H9 (cell line): ENCODE data around the gene RRP12. TPM values are rescaled to one million over a fixed set of nuclear protein-coding genes. Genes with fewer than 3 reads are reported as not detected.

Source experiments
- DNase-seq: peaks from one replicate; pipeline ENCODE4 v3.0.0-alpha.2; 2017
- H2AFZ ChIP-seq: one replicate; pipeline ENCODE4 v1.6.1; 2013; ENCODE audit warnings: mild to moderate bottlenecking, low read length, control low read depth, moderate library complexity
- H2AK5ac ChIP-seq: 2 replicates; pipeline ENCODE4 v1.6.1; 2013; ENCODE audit warnings: low read length, control low read depth, mixed read lengths; ENCODE audit not compliant: insufficient read length
- H2BK120ac ChIP-seq: one replicate; pipeline ENCODE4 v1.6.1; 2013; ENCODE audit warnings: low read depth, mild to moderate bottlenecking, low read length, control low read depth, inconsistent platforms; ENCODE audit not compliant: poor library complexity, severe bottlenecking
- H2BK12ac ChIP-seq: 2 replicates; pipeline ENCODE4 v1.6.1; 2013; ENCODE audit warnings: low read length, control low read depth, mixed read lengths, low read depth; ENCODE audit not compliant: insufficient read length
- H2BK15ac ChIP-seq: 2 replicates; pipeline ENCODE4 v1.6.1; 2013; ENCODE audit warnings: low read depth, low read length, control low read depth
- H2BK20ac ChIP-seq: one replicate; pipeline ENCODE4 v1.6.1; 2013; ENCODE audit warnings: low read depth, mild to moderate bottlenecking, low read length, control low read depth, inconsistent platforms; ENCODE audit not compliant: poor library complexity, severe bottlenecking
- H2BK5ac ChIP-seq: 2 replicates; pipeline ENCODE4 v1.6.1; 2013; ENCODE audit warnings: low read length, control low read depth, mixed read lengths; ENCODE audit not compliant: insufficient read length
- H3K14ac ChIP-seq: 2 replicates; pipeline ENCODE4 v1.6.1; 2013; ENCODE audit warnings: low read length, control low read depth; ENCODE audit not compliant: insufficient read depth
- H3K18ac ChIP-seq: 2 replicates; pipeline ENCODE4 v1.6.1; 2013; ENCODE audit warnings: low read depth, mild to moderate bottlenecking, mixed read lengths, low read length, control low read depth; ENCODE audit not compliant: insufficient read length
- H3K23ac ChIP-seq: 2 replicates; pipeline ENCODE4 v1.6.1; 2013; ENCODE audit warnings: low read length, control low read depth, mixed read lengths, low read depth; ENCODE audit not compliant: insufficient read length
- H3K23me2 ChIP-seq: 2 replicates; pipeline ENCODE4 v1.6.1; 2013; ENCODE audit warnings: low read depth, mild to moderate bottlenecking, mixed read lengths, low read length, control low read depth; ENCODE audit not compliant: insufficient read length, poor library complexity, severe bottlenecking
- H3K27ac ChIP-seq: 2 replicates; pipeline ENCODE4 v1.5.1; 2013; ENCODE audit warnings: low read length, control low read depth, mixed read lengths, low read depth; ENCODE audit not compliant: insufficient read length
- H3K27me3 ChIP-seq: 2 replicates; pipeline ENCODE4 v1.6.1; 2013; ENCODE audit warnings: low read length, control low read depth, inconsistent platforms; ENCODE audit not compliant: insufficient read depth
- H3K4ac ChIP-seq: 2 replicates; pipeline ENCODE4 v1.6.1; 2013; ENCODE audit warnings: low read depth, mild to moderate bottlenecking, control low read depth, inconsistent platforms, low read length, moderate library complexity
- H3K4me1 ChIP-seq: 2 replicates; pipeline ENCODE4 v1.6.1; 2013; ENCODE audit warnings: low read length, control low read depth, inconsistent platforms; ENCODE audit not compliant: insufficient read depth
- H3K4me2 ChIP-seq: 2 replicates; pipeline ENCODE4 v1.6.1; 2013; ENCODE audit warnings: low read length, control low read depth, mixed read lengths; ENCODE audit not compliant: insufficient read length, insufficient read depth
- H3K56ac ChIP-seq: 2 replicates; pipeline ENCODE4 v1.6.1; 2013; ENCODE audit warnings: low read depth, mild to moderate bottlenecking, mixed read lengths, low read length, control low read depth; ENCODE audit not compliant: insufficient read length
- H3K79me1 ChIP-seq: 2 replicates; pipeline ENCODE4 v1.6.1; 2013; ENCODE audit warnings: low read depth, mild to moderate bottlenecking, moderate library complexity, low read length, control low read depth, inconsistent platforms; ENCODE audit not compliant: insufficient read depth, poor library complexity, severe bottlenecking
- H3K79me2 ChIP-seq: 2 replicates; pipeline ENCODE4 v1.6.1; 2013; ENCODE audit warnings: low read length, control low read depth, inconsistent platforms; ENCODE audit not compliant: insufficient read depth
- H3K9ac ChIP-seq: 2 replicates; pipeline ENCODE4 v1.6.1; 2013; ENCODE audit warnings: low read length, control low read depth, mixed read lengths; ENCODE audit not compliant: insufficient read length; ENCODE audit errors: extremely low read depth
- H3K9me3 ChIP-seq: one replicate; pipeline ENCODE4 v1.6.1; 2013; ENCODE audit warnings: low read depth, low read length, inconsistent platforms; ENCODE audit not compliant: control insufficient read depth
- H3T11ph ChIP-seq: one replicate; pipeline ENCODE4 v1.6.1; 2013; ENCODE audit warnings: mild to moderate bottlenecking, low read length, control low read depth, inconsistent platforms
- H4K20me1 ChIP-seq: one replicate; pipeline ENCODE4 v1.6.1; 2013; ENCODE audit not compliant: control insufficient read depth, insufficient read length, insufficient read depth
- H4K5ac ChIP-seq: 2 replicates; pipeline ENCODE4 v1.6.1; 2013; ENCODE audit warnings: low read depth, mild to moderate bottlenecking, mixed read lengths, low read length, control low read depth; ENCODE audit not compliant: insufficient read length
- H4K8ac ChIP-seq: replicated peaks from 2 replicates; pipeline ENCODE4 v1.6.1; 2013; ENCODE audit warnings: low read length, control low read depth, mixed read lengths, low read depth; ENCODE audit not compliant: insufficient read length
- H4K91ac ChIP-seq: 2 replicates; pipeline ENCODE4 v1.6.1; 2013; ENCODE audit warnings: low read depth, mild to moderate bottlenecking, moderate library complexity, mixed read lengths, low read length, control low read depth; ENCODE audit not compliant: insufficient read length
- H3K27ac Mint-ChIP-seq, 3 experiments: 2 replicates in 2 of 3; 3 replicates in 1 of 3; pipeline ENCODE4 v1.8.0; 2020 to 2021; ENCODE audit warnings: mixed read lengths in 3 of 3, mild to moderate bottlenecking in 1 of 3, moderate library complexity in 1 of 3
- H3K27me3 Mint-ChIP-seq: 2 replicates; pipeline ENCODE4 v1.8.0; 2021; ENCODE audit warnings: low read depth, mild to moderate bottlenecking, moderate library complexity, mixed read lengths
- H3K36me3 Mint-ChIP-seq, 3 experiments: 2 replicates in 2 of 3; 3 replicates in 1 of 3; pipeline ENCODE4 v1.8.0; 2020 to 2021; ENCODE audit warnings: low read depth in 3 of 3, mixed read lengths in 3 of 3; ENCODE audit not compliant: insufficient read depth in 1 of 3
- H3K4me1 Mint-ChIP-seq, 2 experiments: 2 replicates each; pipeline ENCODE4 v1.8.0; 2020; ENCODE audit warnings: mixed read lengths in 2 of 2
- H3K4me3 Mint-ChIP-seq, 2 experiments: 2 replicates in 1 of 2; 3 replicates in 1 of 2; pipeline ENCODE4 v1.8.0; 2020 to 2021; ENCODE audit warnings: mild to moderate bottlenecking in 2 of 2, mixed read lengths in 2 of 2, moderate library complexity in 1 of 2
- H3K9me3 Mint-ChIP-seq, 2 experiments: 2 replicates in 1 of 2; 3 replicates in 1 of 2; pipeline ENCODE4 v1.8.0; 2020; ENCODE audit warnings: mild to moderate bottlenecking in 2 of 2, mixed read lengths in 2 of 2, moderate library complexity in 1 of 2
- WGBS: extraction: QIAGEN DNeasy Blood & Tissue Kit; methylation state at CpG from one replicate; pipeline ENCODE4 v1.1.7; 2013; ENCODE audit warnings: missing lambda C conversion rate, low lambda C conversion rate, mixed read lengths; ENCODE audit not compliant: insufficient read length; ENCODE audit errors: extremely low coverage; 5-methylcytosine and 5-hydroxymethylcytosine counted together
- total RNA-seq: library from RNA; stranded (reverse); gene quantifications from 2 replicates; pipeline ENCODE4 v1.2.1, GENCODE V29; 2021
- TF ChIP-seq, protein P1 (sequence below): fragments of 200-600 bp; sonication (generic); conservative IDR thresholded peaks from 3 replicates; pipeline ENCODE4 v1.8.0; 2021; ENCODE audit warnings: antibody characterized with exemption, mild to moderate bottlenecking

RRP12 gene
- total RNA-seq, 1 experiment from 2014 or later: 71.6 TPM

DNA sequence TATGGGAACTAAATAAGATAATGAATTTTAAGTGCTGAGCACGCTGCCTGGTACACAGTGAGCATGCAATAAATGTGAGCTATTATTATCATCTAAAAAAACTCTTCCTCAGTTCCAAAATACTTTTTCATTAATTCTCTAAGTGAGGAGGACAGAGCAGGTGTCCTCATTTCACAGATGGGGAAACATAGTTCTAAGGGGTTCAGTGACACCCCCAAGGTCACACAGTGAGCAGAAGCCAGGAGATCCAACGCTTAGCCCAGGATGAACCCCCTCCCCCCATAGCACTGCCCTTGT is 6.8 kb upstream of the RRP12 start:
- Histone ChIP-seq H3K9me3 (no peaks in the 10 kb centered on the region), H3T11ph (no peak overlapping the region), H4K91ac (no peak overlapping the region), H3K23ac (no peak overlapping the region), H3K79me1 (no peaks in the 10 kb centered on the region), H3K79me2 (no peaks in the 10 kb centered on the region), H3K23me2 (peaks cover 3% of the 10 kb centered on the region), H2BK5ac (no peak overlapping the region), H3K4ac (no peak overlapping the region), H2BK20ac (no peak overlapping the region), H2BK120ac (no peak overlapping the region), H3K4me2 (no peak overlapping the region), H2AFZ (no peak overlapping the region), H2BK12ac (no peak overlapping the region), H4K20me1 (no peaks in the 10 kb centered on the region), H3K56ac (no peak overlapping the region), H3K27me3 (no peaks in the 10 kb centered on the region), H3K27ac (no peak overlapping the region), H3K4me1 (no peaks in the 10 kb centered on the region), H4K8ac (no peak overlapping the region), H2BK15ac (no peak overlapping the region), H2AK5ac (no peak overlapping the region), H3K14ac (no peak overlapping the region), H3K9ac (no peak overlapping the region), H3K18ac (no peak overlapping the region), H4K5ac (no peak overlapping the region)
- no peak for DNase-seq
- WGBS: no CpG with 5 or more reads among the region's 2 CpGs
- no peaks in the 10 kb centered on the region for H3K27me3 Mint-ChIP-seq
- 0 out of 7 replicates have a peak overlapping the region, but pooled peaks of 1 of the 3 experiments have one; percentile 65 for H3K27ac Mint-ChIP-seq
- H3K9me3 Mint-ChIP-seq: no peaks in the 10 kb centered on the region
- peak overlapping the region in 1 of 2 experiments; percentile 73; a peak in 3 of 5 replicates for H3K4me3 Mint-ChIP-seq
- H3K4me1 Mint-ChIP-seq: peaks cover 0 to 1% of the 10 kb centered on the region in 2 experiments; a peak in 2 of 4 replicates
- no peaks in the 10 kb centered on the region for H3K36me3 Mint-ChIP-seq
- TF ChIP-seq, protein P1, sequence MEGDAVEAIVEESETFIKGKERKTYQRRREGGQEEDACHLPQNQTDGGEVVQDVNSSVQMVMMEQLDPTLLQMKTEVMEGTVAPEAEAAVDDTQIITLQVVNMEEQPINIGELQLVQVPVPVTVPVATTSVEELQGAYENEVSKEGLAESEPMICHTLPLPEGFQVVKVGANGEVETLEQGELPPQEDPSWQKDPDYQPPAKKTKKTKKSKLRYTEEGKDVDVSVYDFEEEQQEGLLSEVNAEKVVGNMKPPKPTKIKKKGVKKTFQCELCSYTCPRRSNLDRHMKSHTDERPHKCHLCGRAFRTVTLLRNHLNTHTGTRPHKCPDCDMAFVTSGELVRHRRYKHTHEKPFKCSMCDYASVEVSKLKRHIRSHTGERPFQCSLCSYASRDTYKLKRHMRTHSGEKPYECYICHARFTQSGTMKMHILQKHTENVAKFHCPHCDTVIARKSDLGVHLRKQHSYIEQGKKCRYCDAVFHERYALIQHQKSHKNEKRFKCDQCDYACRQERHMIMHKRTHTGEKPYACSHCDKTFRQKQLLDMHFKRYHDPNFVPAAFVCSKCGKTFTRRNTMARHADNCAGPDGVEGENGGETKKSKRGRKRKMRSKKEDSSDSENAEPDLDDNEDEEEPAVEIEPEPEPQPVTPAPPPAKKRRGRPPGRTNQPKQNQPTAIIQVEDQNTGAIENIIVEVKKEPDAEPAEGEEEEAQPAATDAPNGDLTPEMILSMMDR: no peak
